OCI-LY3 (cell line): Measurements from ENCODE around the gene GPR61.

ENCODE experiments used
- H2AFZ ChIP-seq: fragments of 200-600, 300-600 bp; shearing (Covaris generic); 2 replicates; pipeline ENCODE4 v1.6.0; 2014; ENCODE audit warnings: antibody characterized with exemption, low read depth, low read length
- H3K27ac ChIP-seq: fragments of 200-600, 300-600 bp; sonication (generic); 2 replicates; pipeline ENCODE4 v1.5.1; 2014; ENCODE audit warnings: mild to moderate bottlenecking, low read length, moderate library complexity, mixed read lengths
- H3K27me3 ChIP-seq: fragments of 200-600, 300-600 bp; sonication (generic); 2 replicates; pipeline ENCODE4 v1.6.1; 2014; ENCODE audit warnings: low read depth, low read length, mixed read lengths
- H3K36me3 ChIP-seq: fragments of 200-600, 300-600 bp; sonication (generic); replicated peaks from 2 replicates; pipeline ENCODE3; 2014; ENCODE audit warnings: low read depth, low read length, mixed read lengths
- H3K4me1 ChIP-seq: fragments of 300-600, 200-600 bp; sonication (generic); 2 replicates; pipeline ENCODE4 v1.6.1; 2014; ENCODE audit warnings: low read length, mixed read lengths
- H3K4me2 ChIP-seq: fragments of 200-600, 300-600 bp; sonication (generic); 2 replicates; pipeline ENCODE4 v1.6.1; 2014; ENCODE audit warnings: low read length, mixed read lengths
- H3K4me3 ChIP-seq: fragments of 300-600, 200-600 bp; sonication (generic); 2 replicates; pipeline ENCODE4 v1.5.1; 2014; ENCODE audit warnings: antibody characterized with exemption, mild to moderate bottlenecking, low read length, moderate library complexity
- H3K79me2 ChIP-seq: fragments of 300-600, 200-600 bp; shearing (Covaris generic); 2 replicates; pipeline ENCODE4 v1.6.1; 2014; ENCODE audit warnings: mild to moderate bottlenecking, low read length, mixed read lengths
- H3K9ac ChIP-seq: fragments of 300-600, 200-600 bp; shearing (Covaris generic); 2 replicates; pipeline ENCODE4 v1.6.0; 2014; ENCODE audit warnings: mild to moderate bottlenecking, low read length, moderate library complexity
- H3K9me3 ChIP-seq: fragments of 200-600, 300-600 bp; shearing (Covaris generic); 2 replicates; pipeline ENCODE4 v1.6.1; 2014; ENCODE audit warnings: low read length, mixed read lengths; ENCODE audit not compliant: insufficient read depth
- H4K20me1 ChIP-seq: fragments of 200-600, 300-600 bp; sonication (generic); 2 replicates; pipeline ENCODE4 v1.6.1; 2016; ENCODE audit warnings: low read length, mixed read lengths; ENCODE audit not compliant: insufficient read depth
- CTCF ChIP-seq: fragments of 200-600, 300-600 bp; sonication (generic); IDR thresholded peaks from 2 replicates; pipeline ENCODE4 v1.5.1; 2014; ENCODE audit warnings: antibody characterized with exemption, low read length, low read depth
- EZH2phosphoT487 ChIP-seq: fragments of 200-600 bp; shearing (Covaris generic); IDR thresholded peaks from 2 replicates; pipeline ENCODE4 v1.6.1; 2018; ENCODE audit warnings: antibody characterized with exemption, mixed run types, low read depth

Gene GPR61

GRCh38 chr1:109527098-109527811 is 12.4 kb upstream of the GPR61 start:
- no peaks in the 10 kb centered on the region for H3K36me3 ChIP-seq
- no peaks in the 10 kb centered on the region for H3K79me2 ChIP-seq

GRCh38 chr1:109527846-109528695 is 11.6 kb upstream of the GPR61 start:
- Histone ChIP-seq H3K27me3 (no peaks in the 10 kb centered on the region), H3K9me3 (no peaks in the 10 kb centered on the region), H3K36me3 (no peaks in the 10 kb centered on the region), H3K27ac (peak overlapping the region; percentile 92), H3K4me1 (peaks cover 62% of the 10 kb centered on the region), H3K9ac (peak overlapping the region; percentile 67), H3K4me3 (peak overlapping the region; percentile 75), H3K4me2 (peak overlapping the region; percentile 95), H2AFZ (peak overlapping the region; percentile 51), H3K79me2 (no peaks in the 10 kb centered on the region), H4K20me1 (no peaks in the 10 kb centered on the region)
- TF ChIP-seq EZH2phosphoT487 (no peak), CTCF (no peak)

More at GRCh38 chr1:109527098-109527811, 12.4 kb upstream of the GPR61 start:
- H4K20me1 ChIP-seq = no peaks in the 10 kb centered on the region
- H3K4me2 ChIP-seq = peak overlapping the region; percentile 95
- peaks cover 58% of the 10 kb centered on the region for H3K4me1 ChIP-seq
- H3K9ac ChIP-seq = peak overlapping the region; percentile 67
- no peaks in the 10 kb centered on the region for H3K27me3 ChIP-seq
- peak overlapping the region; percentile 75 for H3K4me3 ChIP-seq
- peak overlapping the region; percentile 51 for H2AFZ ChIP-seq
- H3K9me3 ChIP-seq = no peaks in the 10 kb centered on the region
- TF ChIP-seq CTCF = no peak
- no peak for TF ChIP-seq EZH2phosphoT487
- H3K27ac ChIP-seq = peak overlapping the region; percentile 92

- Histone ChIP-seq H3K4me2 (no peak overlapping the region), H3K9ac (no peak overlapping the region)
Measured at GRCh38 chr1:109528712-109529111, 11.0 kb upstream of the GPR61 start.

More at GRCh38 chr1:109528712-109529111, 11.0 kb upstream of the GPR61 start:
- H2AFZ ChIP-seq = no peak overlapping the region
- no peaks in the 10 kb centered on the region for H3K27me3 ChIP-seq
- peaks cover 62% of the 10 kb centered on the region for H3K4me1 ChIP-seq
- H3K36me3 ChIP-seq = no peaks in the 10 kb centered on the region
- TF ChIP-seq EZH2phosphoT487 = no peak
- TF ChIP-seq CTCF = no peak
- no peak overlapping the region for H3K4me3 ChIP-seq
- H3K27ac ChIP-seq = no peak overlapping the region
- H4K20me1 ChIP-seq = no peaks in the 10 kb centered on the region
- no peaks in the 10 kb centered on the region for H3K9me3 ChIP-seq
- H3K79me2 ChIP-seq = no peaks in the 10 kb centered on the region
